Midbrain (tissue), 1 donor: ENCODE results near the gene MAPRE2.

Source experiments
- DNase-seq: peaks from one replicate; lab custom pipeline; 2025; lab: John Stamatoyannopoulos, UW

MAPRE2 gene

GRCh38 chr18:35182151-35182550 lies 140.9 kb downstream of the MAPRE2 start:
- DNase-seq: no peak

GRCh38 chr18:35183886-35184285 lies 142.7 kb downstream of the MAPRE2 start:
- DNase-seq: no peak

DNA sequence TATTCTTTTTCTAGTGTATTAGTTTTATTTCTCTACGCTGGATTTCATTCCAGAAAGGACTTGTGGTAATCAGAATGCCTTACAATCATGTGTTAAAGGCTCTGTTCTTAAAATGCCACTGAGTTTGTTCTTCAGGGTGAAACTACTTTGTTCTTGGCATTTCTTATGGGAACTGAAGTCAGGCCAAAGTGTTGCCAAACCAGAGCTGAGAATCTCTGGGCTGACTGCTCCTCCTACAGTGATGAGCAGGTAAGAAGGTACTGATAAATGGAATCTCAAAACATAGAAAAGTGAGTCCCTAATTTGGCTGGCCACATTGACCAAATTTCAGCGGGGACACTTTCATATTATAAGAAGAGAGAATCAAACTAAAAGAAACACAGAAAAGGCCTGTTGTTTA lies 144.6 kb downstream of the MAPRE2 start:
- peak; percentile 36 for DNase-seq

- no peak for DNase-seq
These were observed 145.2 kb downstream of the MAPRE2 start for GRCh38 chr18:35186291-35187034.

GRCh38 chr18:35189510-35189909 lies 148.3 kb downstream of the MAPRE2 start:
- DNase-seq: peak; percentile 58

GRCh38 chr18:35190948-35191697 lies 149.9 kb downstream of the MAPRE2 start:
- no peak for DNase-seq

- DNase-seq: no peak
These were observed 150.4 kb downstream of the MAPRE2 start for GRCh38 chr18:35191698-35192025.

DNA sequence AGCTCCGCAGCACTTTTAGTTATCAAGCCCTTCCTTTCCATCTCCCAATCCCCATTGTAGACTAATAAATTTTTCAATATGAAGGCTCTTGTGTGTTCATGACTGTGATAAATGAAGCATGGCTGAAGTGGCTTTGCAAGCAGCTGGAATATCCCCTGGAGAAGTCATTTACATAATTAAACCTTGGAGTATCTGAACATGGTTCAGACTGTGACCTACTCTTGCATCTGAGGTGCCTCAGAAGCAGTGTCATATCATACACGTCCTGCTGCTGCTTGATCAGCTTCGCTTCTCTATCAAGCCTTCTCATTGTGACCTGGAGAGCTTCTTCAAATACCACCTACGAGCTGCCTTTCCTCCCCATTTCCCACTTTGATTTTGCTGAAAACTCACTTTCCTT lies 151.2 kb downstream of the MAPRE2 start:
- no peak for DNase-seq
